Measurements from ENCODE around the gene FCRL3. TPM values are rescaled to one million over a fixed set of nuclear protein-coding genes. Genes with fewer than 3 reads are reported as not detected.

FCRL3 gene
- polyA plus RNA-seq, 3 donors: 0.04 to 0.09 TPM; not detected in 1

Other genes with a start within 250 kb of the FCRL3 start
- gene FCRL5, start 148.3 kb downstream of the FCRL3 start, polyA plus RNA-seq (ENCODE audit: insufficient read length in 3 of 3): under 1 TPM; 0.09 to 0.23 (median 0.16) TPM
- not detected for gene FCRL4, start 102.7 kb downstream of the FCRL3 start, polyA plus RNA-seq (ENCODE audit: insufficient read length in 3 of 3)
- under 1 TPM in 2 of 3 donors, not detected in 1; 0.09 to 0.11 TPM for gene FCRL2, start 76.4 kb upstream of the FCRL3 start, polyA plus RNA-seq (ENCODE audit: insufficient read length in 3 of 3)
- gene FCRL1, start 119.4 kb upstream of the FCRL3 start, polyA plus RNA-seq (ENCODE audit: insufficient read length in 3 of 3): under 1 TPM in 2 of 3 donors, not detected in 1; 0.14 to 0.48 TPM
- not detected for gene CD5L, start 141.0 kb upstream of the FCRL3 start, polyA plus RNA-seq (ENCODE audit: insufficient read length in 3 of 3)